ENCODE measurements around the gene CNFN.

DNA sequence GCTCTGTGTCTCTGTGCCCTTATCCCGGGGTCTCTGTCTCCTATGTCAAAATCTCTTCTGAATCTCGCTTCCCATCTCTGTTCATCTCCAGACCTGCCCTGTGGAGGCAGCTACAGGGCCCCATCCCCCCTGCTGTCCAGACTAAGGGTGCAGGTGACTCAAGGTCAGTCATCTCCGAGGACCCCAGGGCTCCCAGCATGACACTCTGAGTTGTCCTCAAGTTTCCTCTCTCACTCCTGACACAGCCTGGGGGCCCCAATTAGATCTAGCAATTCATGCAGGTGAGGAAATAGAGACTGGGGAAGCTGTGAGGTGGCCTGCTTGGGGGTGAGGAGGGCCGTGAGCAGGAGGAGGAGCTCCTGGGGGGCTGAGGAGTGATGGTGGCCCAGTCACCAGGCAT, 2.1 kb upstream of the CNFN start:
- TF ChIP-seq TAF1 (IDR thresholded peaks at IDR 0.05; ENCODE audit: borderline replicate concordance, low read depth, low read length) (no peak), POLR2A (IDR thresholded peaks at IDR 0.05; ENCODE audit: low read depth, low read length) (no peak)

Measured in GM12892 (cell line).